OCI-LY7 (cell line): ENCODE measurements around the gene ELMOD3. TPM values are rescaled to one million over a fixed set of nuclear protein-coding genes. Genes with fewer than 3 reads are reported as not detected.
A peak's percentile ranks its signal among the peaks of the same experiment; 100 is the strongest.

Source experiments
- Bru-seq: library from RNA; stranded (reverse); fragments of 400-500 nt; gene quantifications from one replicate; lab custom pipeline; 2021; lab: Mats Ljungman, UMichigan
- BruChase-seq, 2 experiments: library from RNA; stranded (reverse); fragments of 400-500 nt; gene quantifications; one replicate each; lab custom pipeline; 2021; lab: Mats Ljungman, UMichigan
- BruUV-seq: library from RNA; stranded (reverse); fragments of 400-500 nt; replicated peaks from 2 replicates; lab custom pipeline; 2021; lab: Mats Ljungman, UMichigan
- CTCF ChIA-PET: fragments of 300-600 bp; sonication (Branson Sonifier 250); formaldehyde crosslinking; loops from one replicate; lab custom pipeline; 2022; ENCODE audit warnings: antibody characterized with exemption; ENCODE audit not compliant: unreplicated experiment; lab: Charles Lee
- POLR2A ChIA-PET: fragments of 300-600 bp; sonication (Branson Sonifier 250); formaldehyde crosslinking; loops from one replicate; lab custom pipeline; 2022; ENCODE audit warnings: antibody characterized with exemption; lab: Charles Lee
- DNase-seq: peaks from one replicate; pipeline ENCODE4 v3.0.0-alpha.2; 2015; ENCODE audit warnings: low spot score
- H2AFZ ChIP-seq: fragments of 200-600 bp; sonication (generic), shearing (Covaris generic); 2 replicates; pipeline ENCODE4 v1.6.1; 2014; ENCODE audit warnings: mild to moderate bottlenecking, antibody characterized with exemption, low read length, moderate library complexity
- H3K27ac ChIP-seq: fragments of 200-600 bp; sonication (generic); 2 replicates; pipeline ENCODE4 v1.5.1; 2014; ENCODE audit warnings: mixed run types, low read depth, mild to moderate bottlenecking, moderate library complexity, low read length, inconsistent platforms; ENCODE audit not compliant: poor library complexity, severe bottlenecking
- H3K36me3 ChIP-seq: fragments of 200-600 bp; sonication (generic); 2 replicates; pipeline ENCODE4 v1.6.1; 2014; ENCODE audit warnings: mild to moderate bottlenecking, antibody characterized with exemption, low read length, moderate library complexity, mixed read lengths; ENCODE audit not compliant: insufficient read depth
- H3K4me1 ChIP-seq: fragments of 200-600 bp; sonication (generic); 2 replicates; pipeline ENCODE4 v1.5.1; 2014; ENCODE audit warnings: mild to moderate bottlenecking, low read length; ENCODE audit not compliant: insufficient read depth, poor library complexity, severe bottlenecking
- H3K4me2 ChIP-seq: fragments of 200-600 bp; sonication (generic); 2 replicates; pipeline ENCODE4 v1.6.1; 2014; ENCODE audit warnings: mild to moderate bottlenecking, low read length
- H3K4me3 ChIP-seq: fragments of 200-600 bp; sonication (generic); 2 replicates; pipeline ENCODE4 v1.5.1; 2014; ENCODE audit warnings: mild to moderate bottlenecking, low read depth, low read length; ENCODE audit not compliant: poor library complexity, severe bottlenecking
- H3K79me2 ChIP-seq: fragments of 200-600 bp; sonication (generic); 2 replicates; pipeline ENCODE4 v1.6.1; 2016; ENCODE audit warnings: low read depth, mild to moderate bottlenecking, low read length, moderate library complexity, mixed read lengths; ENCODE audit not compliant: insufficient read depth
- H3K9me2 ChIP-seq: fragments of 200-600 bp; sonication (generic); 2 replicates; pipeline ENCODE4 v1.6.1; 2016; ENCODE audit warnings: mild to moderate bottlenecking, low read length, mixed read lengths; ENCODE audit not compliant: insufficient read depth
- H3K9me3 ChIP-seq: fragments of 200-600 bp; sonication (generic); 2 replicates; pipeline ENCODE4 v1.6.1; 2014; ENCODE audit warnings: mild to moderate bottlenecking, mixed run types, low read length, mixed read lengths
- H4K20me1 ChIP-seq: fragments of 200-600 bp; sonication (generic); 2 replicates; pipeline ENCODE4 v1.6.1; 2014; ENCODE audit warnings: mild to moderate bottlenecking, antibody characterized with exemption, low read length, moderate library complexity, mixed read lengths; ENCODE audit not compliant: insufficient read depth
- CTCF ChIP-seq: fragments of 200-600 bp; sonication (generic); conservative IDR thresholded peaks from 2 replicates; pipeline ENCODE4 v1.5.1; 2014; ENCODE audit warnings: mild to moderate bottlenecking, antibody characterized with exemption, low read length, moderate library complexity, mixed read lengths
- EZH2phosphoT487 ChIP-seq: fragments of 200-600 bp; sonication (generic); IDR thresholded peaks from 2 replicates; pipeline ENCODE4 v1.6.1; 2018; ENCODE audit warnings: low read depth, borderline replicate concordance, mild to moderate bottlenecking, mixed run types, antibody characterized with exemption, low read length, moderate library complexity, mixed read lengths
- intact Hi-C: fragments of 100-400 bp; cut with micrococcal nuclease; formaldehyde crosslinking; loops from one replicate; pipeline ENCODE4 v1.10.0; 2022; ENCODE audit not compliant: unreplicated experiment
- long read RNA-seq: library from polyadenylated mRNA; stranded (forward); transcript quantifications from one replicate; pipeline ENCODE4 v2.0.0, GENCODE V29; 2022
- total RNA-seq, 2 experiments: library from RNA; depleted of rRNA in 1 of 2; stranded (reverse); fragments of >200 nt in 1 of 2; shearing (Covaris generic) in 1 of 2; gene quantifications; 2 replicates each; pipeline ENCODE4 v1.2.3, GENCODE V29; 2014 to 2022

The ELMOD3 gene
- total RNA-seq (2014; rRNA removed; shearing (Covaris generic)), result 12.0 and 22.1 TPM in 2 replicates
- 18.5 and 21.8 TPM in 2 replicates for total RNA-seq (2022)
- Bru-seq, nascent RNA, result percentile 60 among the genes with signal in this experiment
- BruChase-seq, experiment 1, labeled RNA remaining after a 6-hour chase, result percentile 70 among the genes with signal in this experiment
- BruChase-seq, experiment 2, labeled RNA remaining after a 2-hour chase, result percentile 68 among the genes with signal in this experiment
- long read RNA-seq, partial matches to known transcripts, result 9 of 47 reads
- long read RNA-seq, other reads (novel, unspliced or antisense), result 31 of 47 reads

- Histone ChIP-seq H3K4me3 (peak within 1 kb of the TSS; percentile 75), H3K4me2 (peak within 1 kb of the TSS; percentile 97), H3K4me1 (peaks cover 20% of the 10 kb centered on the region), H3K79me2 (peaks cover 12% of the 10 kb centered on the region; the same call in 1 of the 2 replicates), H3K9me3 (no peaks in the 10 kb centered on the region), H3K36me3 (peaks cover 34% of the 10 kb centered on the region), H3K27ac (peak within 1 kb of the TSS; percentile 7), H4K20me1 (no peaks in the 10 kb centered on the region), H3K9me2 (no peaks in the 10 kb centered on the region), H2AFZ (peak within 1 kb of the TSS; percentile 85)
- POLR2A ChIA-PET, result interaction anchor here (0.6 to 2.2 kb wide), 12 partner anchors 11 to 379 kb away, joined by 3 to 12 read pairs (median 4); partner anchors contain the start of gene TGOLN2
- BruUV-seq, result no TSS peak
- CTCF ChIA-PET, result no interaction called here
- TF ChIP-seq CTCF (no peak), EZH2phosphoT487 (no peak)
- intact Hi-C loops, result loop anchor here (1.0 kb wide), 1 partner anchor 26 kb away; no protein-coding TSS in a partner anchor
- DNase-seq, result peak; percentile 99
Measured at GRCh38 chr2:85354286-85355072, at the start of gene ELMOD3, which contains the start of gene RETSAT. ELMOD3 (plus strand) TSS chr2:85354769; CDS start chr2:85357199, 2,430 bp downstream. RETSAT (minus strand) TSS chr2:85354528; CDS start chr2:85354507, 21 bp downstream.

GRCh38 chr2:85307527-85307897 lies 47.1 kb upstream of the ELMOD3 start:
- Histone ChIP-seq H3K4me3 (no peak overlapping the region), H3K27ac (no peak overlapping the region), H3K4me1 (peaks cover 13% of the 10 kb centered on the region), H4K20me1 (no peaks in the 10 kb centered on the region), H3K36me3 (no peaks in the 10 kb centered on the region), H2AFZ (no peak overlapping the region), H3K9me2 (no peaks in the 10 kb centered on the region), H3K9me3 (no peaks in the 10 kb centered on the region), H3K79me2 (no peaks in the 10 kb centered on the region), H3K4me2 (peak overlapping the region; percentile 11; the same call in 1 of the 2 replicates)
- CTCF ChIA-PET, result no interaction called here
- POLR2A ChIA-PET, result no interaction called here
- DNase-seq, result no peak
- TF ChIP-seq CTCF, result no peak
- no peak for TF ChIP-seq EZH2phosphoT487
- intact Hi-C loops, result no loop called here
- BruUV-seq, result no TSS peak
